ENCODE results near the gene FAM24A. TPM values are rescaled to one million over a fixed set of nuclear protein-coding genes. Genes with fewer than 3 reads are reported as not detected.

Gene FAM24A
- polyA plus RNA-seq, 10 donors = not detected

GRCh38 chr10:122930140-122930539 is 19.7 kb downstream of the FAM24A start:
- no peak for DNase-seq

GRCh38 chr10:122931088-122931906 is 20.9 kb downstream of the FAM24A start:
- DNase-seq = no peak

GRCh38 chr10:122939133-122939855 is 28.9 kb downstream of the FAM24A start:
- no peak for DNase-seq

GRCh38 chr10:122939856-122940543 is 29.6 kb downstream of the FAM24A start:
- peak; percentile 7 to 51 (median 14) for DNase-seq

GRCh38 chr10:122949296-122949695 is 38.9 kb downstream of the FAM24A start:
- no peak for DNase-seq

- peak; percentile 98 to 99 (median 98) for DNase-seq
These were observed 43.7 kb downstream of the FAM24A start, which contains the start of gene C10orf88 for GRCh38 chr10:122953902-122954730. C10orf88 (minus strand) TSS chr10:122954227; CDS start chr10:122954178, 49 bp downstream.

- no peak for DNase-seq
These were observed 44.3 kb downstream of the FAM24A start for GRCh38 chr10:122954731-122955050.

GRCh38 chr10:122955892-122956291 is 45.5 kb downstream of the FAM24A start:
- DNase-seq = no peak

GRCh38 chr10:122957474-122957873 is 47.1 kb downstream of the FAM24A start:
- DNase-seq = no peak

GRCh38 chr10:122962405-122962804 is 52.0 kb downstream of the FAM24A start:
- no peak for DNase-seq

Other genes starting within 250 kb of the FAM24A start
- not detected for gene C10orf120, start 210.8 kb upstream of the FAM24A start, polyA plus RNA-seq (ENCODE audit: insufficient read length in 10 of 10)
- 1 to 10 TPM in 8 of 10 donors, under 1 TPM in 2; 0.59 to 1.9 (median 1.3) TPM for gene CUZD1, start 64.8 kb upstream of the FAM24A start, polyA plus RNA-seq (ENCODE audit: insufficient read length in 10 of 10)
- 1 to 10 TPM; 1.4 to 6.6 (median 2.5) TPM for gene FAM24B, start 31.0 kb upstream of the FAM24A start, polyA plus RNA-seq (ENCODE audit: insufficient read length in 10 of 10)
- gene C10orf88, start 43.6 kb downstream of the FAM24A start, polyA plus RNA-seq (ENCODE audit: insufficient read length in 10 of 10) = 10 to 100 TPM in 8 of 10 donors, 1 to 10 TPM in 2; 9.0 to 16.4 (median 13.3) TPM
- gene PSTK, start 69.8 kb downstream of the FAM24A start, polyA plus RNA-seq (ENCODE audit: insufficient read length in 10 of 10) = 1 to 10 TPM; 3.4 to 7.2 (median 4.5) TPM
- 10 to 100 TPM; 11.4 to 20.5 (median 16.0) TPM for gene IKZF5, start 98.2 kb downstream of the FAM24A start, polyA plus RNA-seq (ENCODE audit: insufficient read length in 10 of 10)
- gene ACADSB, start 98.4 kb downstream of the FAM24A start, polyA plus RNA-seq (ENCODE audit: insufficient read length in 10 of 10) = 10 to 100 TPM in 6 of 10 donors, 1 to 10 TPM in 4; 8.2 to 15.7 (median 11.0) TPM
- gene HMX3, start 225.4 kb downstream of the FAM24A start, polyA plus RNA-seq (ENCODE audit: insufficient read length in 10 of 10) = not detected
- not detected for gene HMX2, start 237.5 kb downstream of the FAM24A start, polyA plus RNA-seq (ENCODE audit: insufficient read length in 10 of 10)
- gene BUB3, start 243.8 kb downstream of the FAM24A start, polyA plus RNA-seq (ENCODE audit: insufficient read length in 10 of 10) = 10 to 100 TPM; 47.3 to 78.5 (median 61.4) TPM